22Rv1 (cell line): Measurements from ENCODE around the gene LRIF1.

Source experiments
- CTCF ChIP-seq: fragments of 450-650 bp; IDR thresholded peaks from 2 replicates; pipeline ENCODE4 v1.5.1; 2017; ENCODE audit warnings: mild to moderate bottlenecking
- ZFX ChIP-seq: fragments of 450-650 bp; IDR thresholded peaks from 2 replicates; pipeline ENCODE4 v1.6.1; 2017; ENCODE audit warnings: antibody characterized with exemption, borderline replicate concordance

- no peak for TF ChIP-seq CTCF
- TF ChIP-seq ZFX, result no peak
These were observed 46.9 kb downstream of the LRIF1 start for GRCh38 chr1:110916669-110917306.
